Keratinocyte (primary cell): ENCODE measurements around the gene GYG2. TPM values are rescaled to one million over a fixed set of nuclear protein-coding genes. Genes with fewer than 3 reads are reported as not detected.
"Not testable (repeated sequence)": the region's sequence is repeated elsewhere in the genome, so short reads cannot be mapped to it uniquely, and the experiment has no call there.

Experiments used
- DNase-seq: peaks from one replicate; pipeline ENCODE4 v3.0.0-alpha.2; 2011; ENCODE audit warnings: low read depth, missing footprints, low spot score
- FAIRE-seq: peaks from 2 replicates; lab custom pipeline; 2011; peaks lifted over from hg19 to GRCh38; lab: Jason Lieb, UNC
- H2AFZ ChIP-seq: 2 replicates; pipeline ENCODE4 v1.6.0; 2012; ENCODE audit warnings: low read length, control low read depth, inconsistent platforms; ENCODE audit not compliant: control insufficient read depth
- H3K27ac ChIP-seq: 2 replicates; pipeline ENCODE4 v1.5.1; 2011; ENCODE audit warnings: low read length; ENCODE audit not compliant: control insufficient read depth, insufficient read depth
- H3K27me3 ChIP-seq: 3 replicates; pipeline ENCODE4 v1.6.0; 2011; ENCODE audit warnings: low read length; ENCODE audit not compliant: control insufficient read depth, insufficient read depth; ENCODE audit errors: extremely low read depth
- H3K36me3 ChIP-seq, 2 experiments: 2 replicates in 1 of 2; 3 replicates in 1 of 2; pipeline ENCODE4 v1.5.1; 2011; ENCODE audit warnings: low read length in 2 of 2, mild to moderate bottlenecking in 1 of 2; ENCODE audit not compliant: control insufficient read depth in 2 of 2, insufficient read depth in 2 of 2; ENCODE audit errors: extremely low read depth in 1 of 2
- H3K4me1 ChIP-seq: 3 replicates; pipeline ENCODE4 v1.5.1; 2011; ENCODE audit warnings: low read length; ENCODE audit not compliant: control insufficient read depth, insufficient read depth; ENCODE audit errors: extremely low read depth
- H3K4me2 ChIP-seq: 3 replicates; pipeline ENCODE4 v1.6.0; 2011; ENCODE audit warnings: low read depth, low read length; ENCODE audit not compliant: control insufficient read depth, insufficient read depth; ENCODE audit errors: extremely low read depth
- H3K4me3 ChIP-seq, 3 experiments: fragments of 200-600 bp in 1 of 3; sonication (generic) in 1 of 3; 2 replicates in 2 of 3; 3 replicates in 1 of 3; pipeline ENCODE4 v1.5.1; 2011 to 2016; ENCODE audit warnings: low read length in 3 of 3, mild to moderate bottlenecking in 3 of 3, control low read depth in 2 of 3, inconsistent platforms in 1 of 3, low read depth in 1 of 3, mixed read lengths in 1 of 3, mixed run types in 1 of 3, moderate library complexity in 1 of 3; ENCODE audit not compliant: control insufficient read depth in 2 of 3, insufficient read depth in 2 of 3; ENCODE audit errors: extremely low read depth in 1 of 3
- H3K79me2 ChIP-seq: 2 replicates; pipeline ENCODE4 v1.6.0; 2012; ENCODE audit warnings: low read length; ENCODE audit not compliant: control insufficient read depth, insufficient read depth
- H3K9ac ChIP-seq: 3 replicates; pipeline ENCODE4 v1.6.0; 2011; ENCODE audit warnings: low read length; ENCODE audit not compliant: control insufficient read depth, insufficient read depth; ENCODE audit errors: extremely low read depth
- H3K9me1 ChIP-seq: 3 replicates; pipeline ENCODE4 v1.6.0; 2011; ENCODE audit warnings: low read length; ENCODE audit not compliant: control insufficient read depth, insufficient read depth; ENCODE audit errors: extremely low read depth
- H3K9me3 ChIP-seq: 2 replicates; pipeline ENCODE4 v1.5.1; 2012; ENCODE audit warnings: low read depth, low read length; ENCODE audit not compliant: control insufficient read depth
- H4K20me1 ChIP-seq: 3 replicates; pipeline ENCODE4 v1.6.0; 2011; ENCODE audit warnings: low read length; ENCODE audit not compliant: control insufficient read depth, insufficient read depth; ENCODE audit errors: extremely low read depth
- dilution Hi-C: fragments of 300-500 bp; cut with MboI; formaldehyde crosslinking; loops from one replicate; pipeline ENCODE4 v1.7.0; 2020; ENCODE audit warnings: low sequenced_read_pairs; ENCODE audit not compliant: extremely low pct_ligation_motif_present
- polyA plus RNA-seq, 5 experiments: library from polyadenylated mRNA; depleted of rRNA in 3 of 5; stranded (reverse) in 3 of 5; stranded (forward) in 1 of 5; unstranded in 1 of 5; fragments of >200 nt; gene quantifications; 1 replicate in 1 of 5; 2 replicates in 3 of 5; 3 replicates in 1 of 5; pipeline versions ENCODE4 v1.2.1 to v1.2.3, GENCODE V29; 2011 to 2012; ENCODE audit warnings: missing spikeins in 2 of 5, low read depth in 1 of 5, low replicate concordance in 1 of 5

Gene GYG2
- polyA plus RNA-seq, 1 donor (not counting 4 experiments of a cell fraction or from before 2014, with no cell fraction given), result not detected

DNA sequence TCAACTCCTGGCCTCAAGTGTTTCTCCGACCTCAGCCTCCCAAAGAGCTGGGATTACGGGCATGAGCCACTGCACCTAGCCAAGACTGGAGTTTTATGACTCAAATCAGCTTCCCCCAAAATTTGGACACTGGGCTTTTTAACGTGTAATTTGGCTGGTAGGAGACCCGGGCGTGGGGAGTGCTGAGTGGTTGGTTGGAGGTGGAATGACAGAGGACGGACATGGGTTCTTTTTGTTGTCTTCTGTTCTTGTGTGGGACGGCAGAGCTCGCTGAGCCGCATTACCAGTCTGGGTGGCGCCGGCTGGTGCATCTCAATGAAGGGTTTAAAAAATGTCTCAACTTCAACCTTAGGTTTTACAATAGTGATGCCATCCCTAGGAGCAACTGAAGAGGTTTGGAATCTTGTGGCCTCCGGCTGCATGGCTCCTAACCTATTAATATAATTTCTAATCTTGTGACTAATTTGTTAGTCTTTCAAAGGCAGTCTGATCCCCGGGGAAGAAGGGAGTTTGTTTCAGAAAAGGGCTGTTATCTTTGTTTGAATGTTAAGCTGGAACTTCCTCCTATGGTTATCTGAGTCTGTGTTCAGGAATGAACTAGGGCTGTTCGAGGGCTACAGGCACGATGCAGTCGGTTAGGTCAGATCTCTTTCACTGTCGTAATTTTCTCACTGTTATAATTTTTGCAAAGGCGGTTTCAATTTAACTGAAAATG, 26.2 kb upstream of the GYG2 start:
- H3K4me2 ChIP-seq, H3K9me3 ChIP-seq, H3K79me2 ChIP-seq, H4K20me1 ChIP-seq, H2AFZ ChIP-seq, H3K27me3 ChIP-seq, DNase-seq, H3K9me1 ChIP-seq, H3K36me3 ChIP-seq, H3K4me1 ChIP-seq, H3K9ac ChIP-seq, dilution Hi-C loops, H3K27ac ChIP-seq, H3K4me3 ChIP-seq: not testable (repeated sequence)
- FAIRE-seq, result peak; percentile 55

DNA sequence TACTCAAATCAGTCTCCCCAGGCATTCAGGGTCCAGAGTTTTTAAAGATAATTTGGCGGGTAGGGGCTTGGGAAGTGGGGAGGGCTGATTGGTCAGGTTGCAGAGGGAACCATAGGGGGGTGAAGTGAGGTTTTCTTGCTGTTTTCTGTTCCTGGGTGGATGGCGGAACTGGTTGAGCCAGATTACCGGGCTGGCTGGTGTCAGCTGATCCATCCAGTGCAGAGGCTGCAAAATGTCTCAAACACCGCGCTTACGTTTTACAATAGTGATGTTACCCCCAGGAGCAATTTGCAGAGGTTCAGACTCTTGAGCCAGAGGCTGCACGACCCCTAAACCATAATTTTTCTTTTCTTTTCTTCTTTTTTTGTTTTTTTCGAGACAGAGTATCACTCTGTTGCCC, 25.2 kb upstream of the GYG2 start:
- H3K27ac ChIP-seq, H3K4me2 ChIP-seq, H3K9me3 ChIP-seq, DNase-seq, H3K9ac ChIP-seq, H3K27me3 ChIP-seq, FAIRE-seq, H2AFZ ChIP-seq, H3K4me3 ChIP-seq, H3K4me1 ChIP-seq, H4K20me1 ChIP-seq, H3K9me1 ChIP-seq, H3K36me3 ChIP-seq, dilution Hi-C loops, H3K79me2 ChIP-seq: not testable (repeated sequence)

DNA sequence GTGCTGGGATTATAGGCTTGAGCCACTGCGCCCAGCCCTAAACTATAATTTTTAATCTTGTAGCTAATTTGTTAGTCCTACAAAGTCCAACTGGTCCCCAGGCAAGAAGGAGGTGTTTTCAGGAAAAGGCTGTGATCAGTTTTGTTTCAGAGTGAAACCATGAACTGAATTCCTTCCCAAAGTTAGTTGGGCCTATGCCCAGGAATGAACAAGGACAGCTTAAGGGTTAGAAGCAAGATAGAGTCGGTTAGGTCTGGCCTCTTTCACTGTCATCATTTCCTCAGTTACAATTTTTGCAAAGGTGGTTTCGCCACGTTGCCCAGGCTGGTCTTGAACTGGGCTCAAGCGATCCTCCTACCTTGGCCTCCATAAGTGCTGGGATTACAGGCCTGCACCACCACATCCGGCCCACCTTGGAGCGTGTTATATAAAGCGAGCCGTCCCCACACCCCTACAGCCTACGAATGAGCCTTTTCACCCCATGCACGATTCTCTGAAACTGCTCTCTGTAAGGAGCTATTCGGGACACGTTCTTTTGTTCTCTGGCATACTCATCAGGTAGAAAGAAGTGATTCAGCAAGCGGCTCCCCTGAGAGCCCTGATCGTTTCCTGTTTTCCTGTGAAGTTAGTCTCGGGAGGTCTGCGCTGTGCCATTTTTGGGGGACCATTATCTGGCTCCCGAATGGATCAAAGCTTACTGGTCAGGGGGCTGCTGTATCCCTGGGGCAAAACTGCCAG, 24.5 kb upstream of the GYG2 start:
- H2AFZ ChIP-seq, dilution Hi-C loops, FAIRE-seq, H3K36me3 ChIP-seq, H3K27ac ChIP-seq, H3K4me3 ChIP-seq, H3K27me3 ChIP-seq, H3K9me3 ChIP-seq, H3K9ac ChIP-seq, H3K79me2 ChIP-seq, H3K9me1 ChIP-seq, DNase-seq, H3K4me1 ChIP-seq, H4K20me1 ChIP-seq, H3K4me2 ChIP-seq: not testable (repeated sequence)

DNA sequence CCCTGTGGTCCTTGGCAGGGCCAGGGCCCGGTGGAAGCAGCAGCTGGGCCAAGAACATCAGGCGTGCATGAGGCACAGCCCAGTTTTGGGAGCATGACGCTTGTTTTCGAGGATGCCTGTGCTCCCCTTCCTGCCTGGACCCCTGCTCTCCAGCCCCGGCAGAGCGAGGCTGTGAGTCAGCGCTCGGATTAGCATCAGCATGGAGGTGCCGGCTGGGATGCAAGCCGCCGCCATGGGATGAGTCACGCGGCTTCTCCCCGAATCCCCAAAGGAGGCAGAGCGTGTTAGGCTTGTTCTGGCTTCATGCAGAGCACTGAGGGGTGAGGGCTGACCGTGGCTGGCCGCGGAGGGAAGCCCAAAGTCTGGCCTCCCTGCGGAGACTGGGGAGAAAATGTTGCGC, 23.9 kb upstream of the GYG2 start:
- H3K4me3 ChIP-seq, dilution Hi-C loops, H2AFZ ChIP-seq, H3K9me3 ChIP-seq, H3K4me1 ChIP-seq, H3K4me2 ChIP-seq, FAIRE-seq, DNase-seq, H3K79me2 ChIP-seq, H3K27ac ChIP-seq, H4K20me1 ChIP-seq, H3K27me3 ChIP-seq, H3K9ac ChIP-seq, H3K9me1 ChIP-seq, H3K36me3 ChIP-seq: not testable (repeated sequence)
